ENCODE results near the gene HIVEP3. TPM values are rescaled to one million over a fixed set of nuclear protein-coding genes. Genes with fewer than 3 reads are reported as not detected.

The HIVEP3 gene
- total RNA-seq, 1 donor from 2014 or later, result 5.8 TPM

DNA sequence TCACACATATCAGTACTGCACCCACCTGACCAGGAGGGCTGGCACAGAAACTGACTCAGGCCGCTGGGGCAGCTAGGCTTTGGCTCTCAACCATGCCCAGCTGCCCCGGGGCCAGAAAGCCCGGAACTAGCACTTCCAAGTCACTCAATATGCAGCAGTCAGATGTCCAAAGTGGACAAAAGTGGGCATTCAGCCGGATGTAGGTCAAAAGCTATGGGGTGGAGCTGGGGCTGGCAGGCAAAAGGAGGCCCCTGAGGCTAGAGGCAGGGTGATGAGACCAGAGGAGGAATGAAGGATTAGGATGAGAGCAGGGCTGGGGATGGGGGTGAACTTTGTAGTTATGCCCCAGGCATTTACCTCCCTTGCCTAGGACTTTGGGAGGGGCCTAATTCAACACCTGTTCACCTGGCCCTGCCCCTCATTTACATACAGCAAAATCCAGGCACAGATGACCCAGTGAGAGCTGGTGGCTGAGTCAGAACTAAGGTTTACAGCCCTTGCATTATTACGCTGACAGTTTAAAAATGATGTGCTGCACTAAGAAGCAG is 403.5 kb downstream of the HIVEP3 start:
- H3K27me3 ChIP-seq (ENCODE audit: control insufficient read depth, insufficient read depth, low read length), result no peaks in the 10 kb centered on the region
- DNase-seq (ENCODE audit: low read depth), result no peak
- H3K36me3 ChIP-seq (ENCODE audit: control insufficient read depth, insufficient read depth, low read length), result peaks cover 2% of the 10 kb centered on the region
- no peak overlapping the region for H3K4me3 ChIP-seq (ENCODE audit: low read depth, low read length)
- TF ChIP-seq, protein P1, sequence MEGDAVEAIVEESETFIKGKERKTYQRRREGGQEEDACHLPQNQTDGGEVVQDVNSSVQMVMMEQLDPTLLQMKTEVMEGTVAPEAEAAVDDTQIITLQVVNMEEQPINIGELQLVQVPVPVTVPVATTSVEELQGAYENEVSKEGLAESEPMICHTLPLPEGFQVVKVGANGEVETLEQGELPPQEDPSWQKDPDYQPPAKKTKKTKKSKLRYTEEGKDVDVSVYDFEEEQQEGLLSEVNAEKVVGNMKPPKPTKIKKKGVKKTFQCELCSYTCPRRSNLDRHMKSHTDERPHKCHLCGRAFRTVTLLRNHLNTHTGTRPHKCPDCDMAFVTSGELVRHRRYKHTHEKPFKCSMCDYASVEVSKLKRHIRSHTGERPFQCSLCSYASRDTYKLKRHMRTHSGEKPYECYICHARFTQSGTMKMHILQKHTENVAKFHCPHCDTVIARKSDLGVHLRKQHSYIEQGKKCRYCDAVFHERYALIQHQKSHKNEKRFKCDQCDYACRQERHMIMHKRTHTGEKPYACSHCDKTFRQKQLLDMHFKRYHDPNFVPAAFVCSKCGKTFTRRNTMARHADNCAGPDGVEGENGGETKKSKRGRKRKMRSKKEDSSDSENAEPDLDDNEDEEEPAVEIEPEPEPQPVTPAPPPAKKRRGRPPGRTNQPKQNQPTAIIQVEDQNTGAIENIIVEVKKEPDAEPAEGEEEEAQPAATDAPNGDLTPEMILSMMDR (IDR thresholded peaks at IDR 0.05; ENCODE audit: insufficient read depth, low read length, poor library complexity, severe bottlenecking), result no peak

DNA sequence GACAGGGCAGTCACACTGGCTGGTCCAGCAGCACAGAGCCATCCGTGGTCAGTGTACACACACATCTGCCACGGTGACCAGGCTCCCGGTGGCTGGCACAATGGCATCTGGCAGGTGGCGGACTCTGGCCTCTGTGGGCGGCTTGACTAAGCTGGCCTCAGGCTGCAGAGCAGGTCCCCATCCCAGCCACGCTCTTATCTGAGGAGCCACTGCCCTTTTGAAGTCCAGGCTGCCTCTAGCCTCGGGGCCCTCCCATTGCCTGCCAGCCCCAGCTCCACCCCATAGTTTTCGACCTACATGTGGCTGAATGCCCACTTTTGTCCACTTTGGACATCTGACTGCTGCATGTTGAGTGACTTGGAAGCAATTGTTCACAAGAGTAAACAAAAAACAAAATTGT is 404.3 kb downstream of the HIVEP3 start:
- Histone ChIP-seq H3K36me3 (ENCODE audit: control insufficient read depth, insufficient read depth, low read length) (peaks cover 2% of the 10 kb centered on the region), H3K27me3 (ENCODE audit: control insufficient read depth, insufficient read depth, low read length) (no peaks in the 10 kb centered on the region), H3K4me3 (ENCODE audit: low read depth, low read length) (no peak overlapping the region)
- DNase-seq (ENCODE audit: low read depth), result no peak
- TF ChIP-seq, protein P1 (IDR thresholded peaks at IDR 0.05; ENCODE audit: insufficient read depth, low read length, poor library complexity, severe bottlenecking), result no peak

DNA sequence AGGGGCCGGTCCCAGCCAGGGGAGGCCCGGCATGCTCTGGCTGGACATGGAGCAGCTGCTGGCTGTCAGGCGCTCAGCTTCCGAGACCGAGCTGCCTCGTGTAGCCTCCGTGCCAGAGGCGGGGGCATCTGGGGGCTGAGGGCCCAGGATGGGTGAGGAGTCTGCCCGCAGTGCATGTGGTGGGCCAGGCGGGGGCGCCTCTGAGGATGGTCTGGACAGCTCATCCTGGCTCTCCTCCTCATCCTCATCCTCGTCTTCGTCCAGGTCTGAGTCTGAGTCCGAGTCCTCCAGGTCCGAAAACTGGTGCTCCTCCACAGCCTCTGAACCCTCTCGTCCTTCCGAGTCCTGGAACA is 405.4 kb downstream of the HIVEP3 start:
- H3K27me3 ChIP-seq (ENCODE audit: control insufficient read depth, insufficient read depth, low read length), result no peaks in the 10 kb centered on the region
- TF ChIP-seq, protein P1 (IDR thresholded peaks at IDR 0.05; ENCODE audit: insufficient read depth, low read length, poor library complexity, severe bottlenecking), result peak; percentile 33
- H3K36me3 ChIP-seq (ENCODE audit: control insufficient read depth, insufficient read depth, low read length), result peaks cover 2% of the 10 kb centered on the region
- no peak overlapping the region for H3K4me3 ChIP-seq (ENCODE audit: low read depth, low read length)
- no peak for DNase-seq (ENCODE audit: low read depth)

DNA sequence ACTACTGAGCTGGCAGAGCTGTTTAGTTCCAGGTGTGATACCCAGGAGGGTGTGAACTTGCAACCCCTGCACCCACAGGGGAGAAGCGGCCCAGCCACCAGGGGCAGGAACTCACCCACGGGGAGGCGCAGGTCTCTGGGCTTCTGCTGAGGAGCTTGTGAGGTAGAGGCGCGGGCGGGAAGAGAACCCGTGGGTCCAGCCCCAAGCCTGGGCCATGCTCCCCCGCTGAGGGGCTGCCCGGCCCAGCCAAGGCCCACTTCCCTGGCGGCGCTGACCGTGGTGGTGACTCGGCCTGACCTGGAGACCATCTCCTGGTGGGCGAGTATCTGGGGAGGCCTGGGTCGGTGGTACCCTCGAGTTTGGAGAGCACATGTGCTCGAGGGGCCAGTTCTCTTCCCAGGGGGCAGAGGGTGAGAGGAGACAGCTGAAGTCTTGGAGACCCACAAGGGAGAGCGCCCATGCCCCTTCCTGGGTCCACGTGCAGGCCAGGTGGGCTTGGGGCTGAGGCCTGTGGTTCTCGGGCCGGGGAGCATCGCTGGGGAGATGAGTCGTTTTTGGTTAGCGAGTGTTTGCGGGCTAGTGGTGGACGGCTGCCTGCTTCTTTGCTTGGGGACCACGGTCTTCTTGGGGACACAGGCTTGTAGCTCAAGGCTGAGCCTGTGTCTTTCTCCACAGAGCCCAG is 405.9 kb downstream of the HIVEP3 start:
- TF ChIP-seq, protein P1 (IDR thresholded peaks at IDR 0.05; ENCODE audit: insufficient read depth, low read length, poor library complexity, severe bottlenecking), result no peak
- DNase-seq (ENCODE audit: low read depth), result no peak
- H3K36me3 ChIP-seq (ENCODE audit: control insufficient read depth, insufficient read depth, low read length), result peaks cover 2% of the 10 kb centered on the region
- H3K27me3 ChIP-seq (ENCODE audit: control insufficient read depth, insufficient read depth, low read length), result no peaks in the 10 kb centered on the region
- H3K4me3 ChIP-seq (ENCODE audit: low read depth, low read length), result no peak overlapping the region

DNA sequence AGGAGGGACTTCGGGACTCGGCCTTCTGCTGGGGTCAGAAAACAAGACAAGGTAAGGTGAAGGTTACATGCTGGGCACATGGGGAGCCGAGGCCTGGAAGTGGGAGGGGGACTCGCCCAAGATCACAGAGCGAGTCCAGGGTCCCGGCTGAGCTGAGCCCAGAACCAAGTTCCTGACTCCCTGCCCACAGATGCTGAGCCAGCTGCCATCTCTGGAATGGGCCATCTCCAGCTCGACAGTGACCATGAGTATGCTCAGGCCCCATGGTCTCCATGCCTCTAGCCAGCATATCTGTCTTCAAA is 407.5 kb downstream of the HIVEP3 start:
- TF ChIP-seq, protein P1 (IDR thresholded peaks at IDR 0.05; ENCODE audit: insufficient read depth, low read length, poor library complexity, severe bottlenecking), result no peak
- Histone ChIP-seq H3K4me3 (ENCODE audit: low read depth, low read length) (no peak overlapping the region), H3K27me3 (ENCODE audit: control insufficient read depth, insufficient read depth, low read length) (no peaks in the 10 kb centered on the region), H3K36me3 (ENCODE audit: control insufficient read depth, insufficient read depth, low read length) (peaks cover 2% of the 10 kb centered on the region)
- DNase-seq (ENCODE audit: low read depth), result no peak
